GM12801 (cell line): Measurements from ENCODE around the gene BCAR3.

Experiments
- CTCF ChIP-seq: IDR thresholded peaks from one replicate; pipeline ENCODE4 v1.5.1; 2011; ENCODE audit warnings: control low read depth; ENCODE audit not compliant: insufficient read length; ENCODE audit errors: extremely low read depth

BCAR3 gene

GRCh38 chr1:93676427-93676826 lies 5.2 kb downstream of the BCAR3 start:
- no peak for TF ChIP-seq CTCF

DNA sequence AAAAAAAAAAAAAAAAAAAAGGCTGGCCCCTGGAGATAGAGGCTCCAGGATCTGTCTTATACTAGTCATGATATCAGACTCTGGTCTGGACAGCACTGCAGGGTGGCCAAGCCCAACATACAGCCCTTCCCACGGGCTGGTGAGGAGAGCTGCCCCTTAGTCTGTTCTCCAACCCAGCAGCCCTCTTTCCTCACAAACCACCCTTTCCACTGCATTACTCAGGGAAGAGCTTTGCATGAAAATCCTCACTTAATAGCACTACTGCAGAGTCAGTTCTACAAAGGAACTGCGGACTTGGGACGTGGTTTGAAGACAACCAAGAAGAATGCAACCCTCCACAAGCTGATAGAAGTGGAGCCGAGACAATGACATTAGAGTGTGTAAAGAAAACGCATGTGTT lies 5.7 kb downstream of the BCAR3 start:
- TF ChIP-seq CTCF, result no peak

GRCh38 chr1:93675271-93675670 lies 6.4 kb downstream of the BCAR3 start:
- no peak for TF ChIP-seq CTCF

DNA sequence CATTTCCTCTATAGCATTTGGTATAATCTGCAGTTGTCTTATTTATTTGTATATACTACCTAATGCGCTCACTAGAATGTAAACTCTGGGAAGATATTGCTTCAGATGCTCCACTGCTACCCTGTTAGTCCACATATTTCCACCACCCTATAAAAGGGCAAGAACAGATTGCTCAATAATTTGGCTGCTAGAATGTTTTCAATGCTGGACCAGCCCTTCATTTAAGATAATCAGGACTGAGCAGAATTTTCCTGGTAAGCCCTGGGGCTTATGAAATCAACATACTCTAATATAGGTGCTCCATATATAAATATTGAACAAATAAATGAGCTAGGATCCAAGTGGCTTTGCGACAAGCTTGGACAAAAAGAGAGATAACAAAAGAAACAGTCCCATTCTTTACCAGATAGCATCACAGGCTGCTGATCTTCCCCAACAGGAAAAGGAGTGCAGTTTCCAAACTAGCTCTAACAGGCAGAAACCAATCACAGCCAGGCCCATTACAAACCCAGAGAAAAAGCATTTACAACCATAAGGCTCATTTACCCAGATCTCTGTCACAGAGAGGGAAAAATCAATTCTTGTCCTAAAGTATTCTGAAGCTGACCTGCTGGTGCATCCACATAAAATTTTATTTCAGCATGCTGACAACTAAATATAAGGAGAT lies 8.3 kb downstream of the BCAR3 start:
- TF ChIP-seq CTCF, result no peak

DNA sequence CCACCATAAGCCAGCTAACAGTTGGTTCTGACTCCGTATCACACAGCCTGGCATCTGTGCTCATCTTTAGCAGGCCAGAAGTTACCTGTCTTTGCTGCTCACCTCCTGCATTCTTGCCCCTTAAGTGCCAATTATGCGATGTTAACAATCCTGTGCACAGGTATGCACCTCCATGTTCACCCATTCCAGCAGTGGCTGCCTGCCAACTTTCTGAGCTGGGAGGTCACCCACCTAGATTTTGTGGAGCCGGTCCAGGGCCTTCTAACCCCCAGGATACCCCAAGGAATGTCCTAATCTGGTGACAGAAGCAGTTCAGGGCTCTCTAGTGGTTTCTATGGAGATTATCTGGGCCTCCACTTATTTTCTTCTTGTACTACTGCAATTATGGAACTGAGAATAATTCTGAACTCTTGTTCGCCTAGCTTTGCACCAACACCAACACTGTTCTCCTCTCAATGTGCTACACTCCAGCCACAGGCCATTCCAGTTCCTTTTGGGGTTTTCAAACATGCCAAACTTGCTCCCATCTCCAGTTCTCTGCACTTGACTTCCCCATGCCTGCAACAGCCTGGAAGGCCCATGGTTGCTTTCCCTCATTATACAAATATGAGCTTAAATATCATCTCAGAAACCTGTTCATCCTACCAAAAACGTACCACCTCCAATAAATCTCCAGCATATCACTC lies 9.0 kb downstream of the BCAR3 start:
- no peak for TF ChIP-seq CTCF

- TF ChIP-seq CTCF, result no peak
Measured at GRCh38 chr1:93672069-93672468, 9.6 kb downstream of the BCAR3 start.

DNA sequence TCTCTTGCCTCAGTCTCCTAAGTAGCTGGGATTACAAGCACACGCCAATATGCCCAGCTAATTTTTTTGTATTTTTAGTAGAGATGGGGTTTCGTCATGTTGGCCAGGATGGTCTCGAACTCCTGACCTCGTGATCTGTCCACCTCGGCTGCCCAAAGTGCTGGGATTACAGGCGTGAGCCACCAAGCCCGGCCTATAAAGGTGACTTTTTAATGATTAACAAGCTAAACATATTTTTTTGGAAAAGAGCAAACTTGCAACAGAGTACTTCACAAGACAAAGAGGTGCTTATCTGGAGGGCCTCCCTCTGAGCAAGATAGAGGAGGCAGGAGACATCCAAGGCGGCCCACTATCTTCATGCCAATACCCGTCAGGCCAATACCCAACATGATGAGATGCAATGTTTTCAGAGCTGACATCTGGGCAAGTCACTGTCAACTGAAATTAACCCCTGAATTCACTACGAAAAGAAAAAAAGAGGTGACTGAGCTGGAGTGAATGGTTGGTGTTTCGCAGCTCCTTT lies 10.5 kb downstream of the BCAR3 start:
- no peak for TF ChIP-seq CTCF
